GM08714 (cell line): ENCODE results near the gene LINGO1.

Source experiments
- H3K4me3 ChIP-seq: fragments of 200-500 bp; sonication (Bioruptor generic); 2 replicates; pipeline ENCODE4 v1.5.1; 2014; ENCODE audit warnings: mild to moderate bottlenecking, low read length, inconsistent platforms
- ZNF274 ChIP-seq: IDR thresholded peaks from 2 replicates; pipeline ENCODE4 v1.6.1; 2012; ENCODE audit warnings: mild to moderate bottlenecking, low read depth, low read length

LINGO1 gene

DNA sequence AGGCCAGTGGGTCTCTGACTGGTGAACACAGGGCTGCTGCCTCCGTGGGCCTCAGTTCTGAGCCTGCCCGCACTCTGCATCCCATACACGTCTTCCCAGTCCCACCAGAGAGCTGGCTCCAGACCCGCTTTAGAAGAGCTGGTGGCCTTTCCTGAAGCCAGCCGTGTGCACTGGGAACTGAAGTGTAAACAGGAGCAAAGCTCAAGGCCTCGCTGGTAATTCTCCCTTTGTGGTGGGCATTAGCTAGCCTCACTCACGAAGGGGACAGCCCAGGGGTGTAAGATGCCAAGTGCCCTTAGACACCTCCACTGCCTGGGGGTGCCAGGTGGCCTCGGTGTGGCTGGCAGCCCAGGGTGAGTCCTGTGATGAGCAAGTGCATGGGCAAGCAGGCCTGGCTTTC, 12.9 kb upstream of the LINGO1 start:
- no peak overlapping the region for H3K4me3 ChIP-seq
- TF ChIP-seq ZNF274 = no peak

DNA sequence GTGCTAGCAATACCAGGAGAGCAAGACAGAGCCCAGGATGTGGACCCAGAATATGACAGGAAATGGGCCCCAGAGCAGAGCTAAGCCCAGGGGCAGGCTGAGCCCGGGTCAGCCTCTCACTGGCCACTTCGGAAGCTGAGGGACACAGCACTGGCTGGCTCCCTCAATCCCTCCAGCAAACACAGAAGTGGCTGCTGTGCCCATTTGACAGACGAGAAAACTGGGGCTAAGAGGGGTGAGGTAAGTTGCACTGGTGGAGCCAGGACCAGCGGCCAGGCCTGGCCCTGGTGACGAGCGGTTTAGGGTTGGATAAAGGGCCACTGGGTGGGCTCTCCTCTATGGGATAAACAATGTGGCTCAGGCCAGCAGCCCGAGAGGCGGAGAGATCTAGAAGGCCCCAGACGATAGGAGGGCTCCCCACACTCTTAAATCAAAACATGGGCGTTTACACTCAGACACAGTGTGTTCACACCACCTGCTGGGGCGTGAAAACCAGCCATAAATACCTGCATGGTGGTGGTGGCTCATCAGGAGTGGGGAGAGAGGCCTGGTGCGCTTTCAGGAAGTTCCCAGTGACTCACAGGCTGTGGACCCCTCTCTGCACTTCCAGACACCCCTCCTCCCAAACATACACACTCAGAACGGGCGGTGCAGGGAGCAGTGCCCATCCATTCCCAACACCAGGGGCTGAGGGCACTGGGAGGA, 12.0 kb upstream of the LINGO1 start:
- H3K4me3 ChIP-seq = no peak overlapping the region
- no peak for TF ChIP-seq ZNF274

DNA sequence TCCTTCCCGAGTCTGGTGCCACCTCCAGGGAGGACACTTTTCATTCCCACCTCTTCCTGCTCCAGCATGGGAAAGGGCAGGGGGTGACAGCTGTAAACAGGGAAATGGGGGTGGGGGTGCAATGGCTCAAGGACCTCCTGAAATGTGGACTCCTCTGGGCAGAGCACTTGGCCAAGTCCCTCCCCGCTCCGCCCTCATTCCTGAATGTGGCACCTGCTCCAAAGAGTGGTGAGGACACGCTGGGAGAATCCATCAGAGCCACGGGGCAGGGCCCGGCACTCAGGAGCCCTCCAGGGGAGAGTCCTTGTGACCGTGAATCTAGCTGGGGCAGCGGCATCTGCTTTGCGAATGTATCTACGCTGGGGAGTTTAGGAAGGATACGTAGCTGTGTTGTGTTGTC, 11.1 kb upstream of the LINGO1 start:
- no peak overlapping the region for H3K4me3 ChIP-seq
- no peak for TF ChIP-seq ZNF274

GRCh38 chr15:77642793-77643430, 10.2 kb upstream of the LINGO1 start:
- H3K4me3 ChIP-seq = no peak overlapping the region
- TF ChIP-seq ZNF274 = no peak

DNA sequence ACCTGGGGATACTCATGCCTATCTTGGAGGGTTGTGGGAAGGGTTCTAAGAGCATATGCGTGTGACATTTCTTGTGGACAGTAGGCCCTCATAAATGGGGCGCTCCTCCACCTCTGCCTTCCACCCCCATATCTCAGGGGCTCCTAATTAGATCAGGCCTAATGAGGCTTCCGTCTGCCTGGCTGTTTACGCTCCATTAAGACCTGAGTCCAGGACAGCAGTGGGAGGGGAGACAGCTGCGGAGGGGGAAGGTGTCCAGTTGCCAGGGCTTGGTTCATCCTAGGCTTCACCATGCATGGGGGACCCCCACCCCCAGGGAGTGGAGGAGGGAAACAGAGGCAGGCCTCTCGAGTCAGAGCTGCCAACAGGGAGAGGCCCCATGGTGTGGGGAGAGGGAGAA, 9.3 kb upstream of the LINGO1 start:
- no peak for TF ChIP-seq ZNF274
- H3K4me3 ChIP-seq = no peak overlapping the region

GRCh38 chr15:77640615-77641014, 7.9 kb upstream of the LINGO1 start:
- no peak overlapping the region for H3K4me3 ChIP-seq
- TF ChIP-seq ZNF274 = no peak

DNA sequence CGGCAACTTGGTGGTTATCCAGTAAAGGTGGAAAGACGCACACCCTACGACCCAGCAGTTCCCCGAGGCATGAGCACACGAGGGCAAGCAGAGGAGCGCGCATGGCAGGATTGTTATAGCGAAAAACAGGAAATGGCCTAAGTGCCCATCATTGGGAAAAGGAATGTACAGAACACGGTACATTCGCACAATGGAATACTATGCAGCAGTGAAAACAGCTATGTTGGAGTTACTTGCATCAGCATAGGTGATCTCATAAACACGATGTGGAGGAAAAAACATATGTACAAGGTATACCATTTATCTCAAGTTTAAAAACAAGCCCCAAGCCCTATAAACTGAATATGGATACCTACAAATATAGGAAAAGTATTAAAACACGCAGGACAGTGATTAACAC, 6.7 kb upstream of the LINGO1 start:
- no peak for TF ChIP-seq ZNF274
- no peak overlapping the region for H3K4me3 ChIP-seq

DNA sequence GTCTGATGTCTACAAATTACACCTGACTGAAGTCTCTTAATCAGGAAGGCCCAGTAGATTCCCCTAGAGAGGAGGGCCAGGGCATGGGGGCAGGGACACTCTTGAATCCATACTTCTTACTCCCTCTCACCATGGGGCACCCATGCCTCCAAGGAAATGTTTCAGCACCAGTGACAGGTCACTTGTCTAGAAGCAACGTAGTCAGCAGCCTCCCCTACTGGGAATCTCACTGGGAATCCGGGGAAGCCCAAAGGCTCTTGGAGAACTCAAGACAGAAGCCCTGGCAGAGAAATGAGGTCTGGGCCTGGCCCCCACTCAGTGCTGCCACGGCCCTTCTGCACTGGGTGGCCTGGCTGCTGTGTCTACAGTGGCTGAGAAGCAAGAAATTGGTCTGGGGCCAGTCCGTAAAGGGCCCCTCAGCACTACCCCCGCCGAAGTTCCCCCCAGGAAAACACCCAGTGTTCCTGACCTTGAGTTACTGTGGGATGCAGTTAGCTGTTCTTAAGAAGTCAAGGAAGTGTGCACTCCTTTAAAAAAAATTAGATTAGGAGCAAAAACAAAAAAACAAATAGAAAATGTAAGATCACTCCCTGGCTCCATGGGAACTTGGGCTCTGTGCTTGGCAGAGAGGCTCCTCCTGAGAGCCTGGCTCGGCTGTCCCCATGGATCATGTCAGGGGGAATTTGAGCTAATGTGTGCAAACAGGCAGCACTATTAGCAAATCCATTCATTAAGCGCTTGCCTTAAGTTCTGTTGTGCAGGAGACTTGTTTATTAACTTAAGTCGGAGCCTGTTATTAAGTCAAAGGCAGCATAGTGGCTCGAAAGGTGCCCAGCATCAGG, 5.4 kb upstream of the LINGO1 start:
- H3K4me3 ChIP-seq = no peak overlapping the region
- no peak for TF ChIP-seq ZNF274

GRCh38 chr15:77636209-77636608, 3.5 kb upstream of the LINGO1 start:
- H3K4me3 ChIP-seq = no peak overlapping the region
- no peak for TF ChIP-seq ZNF274

DNA sequence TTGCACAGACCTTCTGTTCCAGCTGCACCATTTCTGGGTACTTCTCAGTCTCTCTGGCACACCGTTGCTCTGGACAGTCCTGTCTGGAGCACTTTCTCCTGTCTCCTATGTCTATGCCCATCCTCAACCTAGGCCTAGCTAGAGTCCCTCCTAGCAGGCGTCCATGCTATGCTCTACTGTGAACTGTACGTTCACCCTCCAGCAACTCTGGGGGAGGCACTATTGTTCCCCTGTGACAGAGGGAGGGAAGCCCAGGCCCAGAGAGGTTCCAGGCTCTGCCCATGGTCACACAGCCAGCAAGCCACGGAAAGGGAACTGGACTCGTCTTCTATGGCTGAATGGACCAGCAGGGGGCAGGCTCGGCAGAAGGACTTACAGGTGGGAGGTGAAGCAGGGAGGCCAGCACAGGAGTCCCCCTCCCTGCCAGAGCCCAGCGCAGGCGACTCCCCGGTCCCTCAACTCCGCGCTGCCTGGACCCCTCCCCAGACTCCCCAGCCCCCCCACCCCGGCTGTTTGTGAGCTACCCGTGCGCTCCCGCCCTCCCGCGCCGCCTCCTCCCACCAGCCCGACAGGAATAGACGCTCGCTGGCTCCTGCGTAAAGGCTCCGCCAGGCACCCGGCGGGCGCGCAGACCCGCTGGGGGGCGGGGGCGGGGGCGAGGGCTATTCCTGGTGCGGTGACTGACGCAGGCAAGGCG, 1.7 kb upstream of the LINGO1 start:
- H3K4me3 ChIP-seq = no peak overlapping the region
- no peak for TF ChIP-seq ZNF274

GRCh38 chr15:77633913-77634265, 1.2 kb upstream of the LINGO1 start:
- H3K4me3 ChIP-seq = no peak overlapping the region
- no peak for TF ChIP-seq ZNF274

- no peak for TF ChIP-seq ZNF274
- H3K4me3 ChIP-seq = peak overlapping the region; percentile 12; the same call in 1 of the 2 replicates
Observed at GRCh38 chr15:77633134-77633912, 611 bp upstream of the LINGO1 start.

GRCh38 chr15:77631745-77632533, 773 bp downstream of the LINGO1 start:
- no peak for TF ChIP-seq ZNF274
- H3K4me3 ChIP-seq = no peak overlapping the region
